ENCODE data around the gene LAMB3. TPM values are rescaled to one million over a fixed set of nuclear protein-coding genes. Genes with fewer than 3 reads are reported as not detected.

Gene LAMB3
- total and polyA plus RNA-seq, 8 donors: 1.4 to 25.8 (median 3.4) TPM

GRCh38 chr1:209692296-209692695 lies 40.1 kb upstream of the LAMB3 start:
- H3K27ac ChIP-seq: no peak overlapping the region
- FAIRE-seq: no peak

GRCh38 chr1:209691237-209691636 lies 39.0 kb upstream of the LAMB3 start:
- intact Hi-C loops (cut with DNase I): loop anchor here in 1 of 3 donors (5.0 to 10.0 kb wide), 2 partner anchors 86 to 114 kb away; no protein-coding TSS in a partner anchor
- no peak for TF ChIP-seq CTCF (IDR thresholded peaks at IDR 0.05)
- DNase-seq (no peak), ATAC-seq (no peak), FAIRE-seq (no peak)
- Histone ChIP-seq H3K27me3 (no peaks in the 10 kb centered on the region), H3K27ac (no peak overlapping the region), H3K4me3 (no peak overlapping the region), H3K9me3 (no peaks in the 10 kb centered on the region), H3K36me3 (no peaks in the 10 kb centered on the region), H3K4me1 (no peaks in the 10 kb centered on the region)
- 58 to 60% methylated on average over 3 of the region's 3 CpGs for WGBS, 2 donors

More at GRCh38 chr1:209692296-209692695, 40.1 kb upstream of the LAMB3 start:
- intact Hi-C loops (cut with DNase I): loop anchor here in 1 of 3 donors (5.0 to 10.0 kb wide), 2 partner anchors 87 to 115 kb away; no protein-coding TSS in a partner anchor
- no peaks in the 10 kb centered on the region for H3K9me3 ChIP-seq
- H3K36me3 ChIP-seq: no peaks in the 10 kb centered on the region
- TF ChIP-seq CTCF (IDR thresholded peaks at IDR 0.05): no peak
- no peak overlapping the region for H3K4me3 ChIP-seq
- no peaks in the 10 kb centered on the region for H3K27me3 ChIP-seq
- peak in 1 of 4 donors; percentile 13 for ATAC-seq
- 39 to 49% methylated on average over 3 to 4 of the region's 4 CpGs for WGBS, 2 donors
- DNase-seq: no peak
- no peaks in the 10 kb centered on the region for H3K4me1 ChIP-seq

- ATAC-seq (peak in 2 of 4 donors; percentile 43 to 53), DNase-seq (peak in 2 of 6 donors; percentile 23 to 50), FAIRE-seq (no peak)
- Histone ChIP-seq H3K4me3 (no peak overlapping the region), H3K4me1 (no peaks in the 10 kb centered on the region), H3K9me3 (no peaks in the 10 kb centered on the region), H3K27me3 (no peaks in the 10 kb centered on the region), H3K27ac (no peak overlapping the region), H3K36me3 (no peaks in the 10 kb centered on the region)
- intact Hi-C loops (cut with DNase I): loop anchor here in 1 of 3 donors (5.0 kb wide), 1 partner anchor 102 kb away; no protein-coding TSS in a partner anchor
- WGBS, 2 donors: 61 to 73% methylated on average over 4 of the region's 4 CpGs
- no peak for TF ChIP-seq CTCF (IDR thresholded peaks at IDR 0.05)
Measured at GRCh38 chr1:209689477-209689876, 37.3 kb upstream of the LAMB3 start.

GRCh38 chr1:209688746-209689234 lies 36.6 kb upstream of the LAMB3 start:
- TF ChIP-seq CTCF (IDR thresholded peaks at IDR 0.05): no peak
- no peaks in the 10 kb centered on the region for H3K4me1 ChIP-seq
- H3K27ac ChIP-seq: no peak overlapping the region
- intact Hi-C loops (cut with DNase I): loop anchor here in 1 of 3 donors (5.0 kb wide), 1 partner anchor 101 kb away; no protein-coding TSS in a partner anchor
- DNase-seq (no peak), ATAC-seq (peak in 1 of 4 donors; percentile 23), FAIRE-seq (no peak)
- no peaks in the 10 kb centered on the region for H3K27me3 ChIP-seq
- no peaks in the 10 kb centered on the region for H3K9me3 ChIP-seq
- no peak overlapping the region for H3K4me3 ChIP-seq
- 78 to 82% methylated on average over 1 of the region's 1 CpG for WGBS, 2 donors
- no peaks in the 10 kb centered on the region for H3K36me3 ChIP-seq

GRCh38 chr1:209686322-209686721 lies 34.1 kb upstream of the LAMB3 start:
- TF ChIP-seq CTCF (IDR thresholded peaks at IDR 0.05): no peak
- FAIRE-seq: no peak
- WGBS, 2 donors: 83% methylated on average over 4 of the region's 4 CpGs
- no peak for DNase-seq
- no peaks in the 10 kb centered on the region for H3K27me3 ChIP-seq
- H3K9me3 ChIP-seq: no peaks in the 10 kb centered on the region
- H3K27ac ChIP-seq: no peak overlapping the region
- no peaks in the 10 kb centered on the region for H3K36me3 ChIP-seq
- no peak overlapping the region for H3K4me3 ChIP-seq
- no peak for ATAC-seq
- intact Hi-C loops (cut with DNase I): loop anchor here in 1 of 3 donors (5.0 kb wide), 1 partner anchor 99 kb away; no protein-coding TSS in a partner anchor
- no peaks in the 10 kb centered on the region for H3K4me1 ChIP-seq
